Activated CD4-positive, alpha-beta T cell treated with anti-CD3 and anti-CD28 coated beads for 24 hours (primary cell): ENCODE data around the gene FOXC2.
A peak's percentile ranks its signal among the peaks of the same experiment; 100 is the strongest.

Experiments
- DNase-seq, 2 donors: peaks; one replicate each; pipeline ENCODE4 v3.0.0-alpha.2; 2020; ENCODE audit warnings: low read depth in 2 of 2

Gene FOXC2

GRCh38 chr16:86566601-86566965 is at the start of gene FOXC2:
Gene FOXC2, plus strand, starts transcription at chr16:86566829. Its CDS starts 507 bp downstream, at chr16:86567336.
- DNase-seq: peak; percentile 38 to 48

- no peak for DNase-seq
Measured at GRCh38 chr16:86517033-86517432, 49.6 kb upstream of the FOXC2 start.

GRCh38 chr16:86517652-86518258 is 48.9 kb upstream of the FOXC2 start:
- no peak for DNase-seq

GRCh38 chr16:86519007-86519648 is 47.5 kb upstream of the FOXC2 start:
- no peak for DNase-seq

- DNase-seq: peak; percentile 22 to 41
Measured at GRCh38 chr16:86519649-86520316, 46.8 kb upstream of the FOXC2 start.

- no peak for DNase-seq
Measured at GRCh38 chr16:86520317-86521210, 46.1 kb upstream of the FOXC2 start.

- DNase-seq: no peak
Measured at GRCh38 chr16:86521236-86522197, 45.1 kb upstream of the FOXC2 start.

GRCh38 chr16:86522634-86523033 is 44.0 kb upstream of the FOXC2 start:
- no peak for DNase-seq

- DNase-seq: no peak
Measured at GRCh38 chr16:86523166-86523740, 43.4 kb upstream of the FOXC2 start.

- DNase-seq: no peak
Measured at GRCh38 chr16:86524029-86524428, 42.6 kb upstream of the FOXC2 start.

GRCh38 chr16:86525696-86526095 is 40.9 kb upstream of the FOXC2 start:
- DNase-seq: no peak

- DNase-seq: no peak
Measured at GRCh38 chr16:86527366-86527765, 39.3 kb upstream of the FOXC2 start.

GRCh38 chr16:86528061-86528929 is 38.3 kb upstream of the FOXC2 start:
- no peak for DNase-seq

- no peak for DNase-seq
Measured at GRCh38 chr16:86529160-86529559, 37.5 kb upstream of the FOXC2 start.

GRCh38 chr16:86530251-86531190 is 36.1 kb upstream of the FOXC2 start:
- DNase-seq: no peak

- no peak for DNase-seq
Measured at GRCh38 chr16:86531191-86531545, 35.5 kb upstream of the FOXC2 start.

- no peak for DNase-seq
Measured at GRCh38 chr16:86531641-86532525, 34.7 kb upstream of the FOXC2 start.

- DNase-seq: no peak
Measured at GRCh38 chr16:86532526-86532815, 34.2 kb upstream of the FOXC2 start.
